GM19455 (cell line): ENCODE results near the gene NDUFAF5.

ENCODE experiments used
- ATAC-seq: cut with Tn5 transposase; IDR thresholded peaks from one replicate; pipeline ENCODE4 v1.9.1; 2021; ENCODE audit not compliant: unreplicated experiment

NDUFAF5 gene

GRCh38 chr20:13865791-13866351 is 81.0 kb downstream of the NDUFAF5 start:
- no peak for ATAC-seq

GRCh38 chr20:13868331-13868730 is 83.5 kb downstream of the NDUFAF5 start:
- no peak for ATAC-seq

- ATAC-seq = no peak
Observed at GRCh38 chr20:13870170-13870748, 85.4 kb downstream of the NDUFAF5 start.
